ENCODE data around the gene NXPH3.

DNA sequence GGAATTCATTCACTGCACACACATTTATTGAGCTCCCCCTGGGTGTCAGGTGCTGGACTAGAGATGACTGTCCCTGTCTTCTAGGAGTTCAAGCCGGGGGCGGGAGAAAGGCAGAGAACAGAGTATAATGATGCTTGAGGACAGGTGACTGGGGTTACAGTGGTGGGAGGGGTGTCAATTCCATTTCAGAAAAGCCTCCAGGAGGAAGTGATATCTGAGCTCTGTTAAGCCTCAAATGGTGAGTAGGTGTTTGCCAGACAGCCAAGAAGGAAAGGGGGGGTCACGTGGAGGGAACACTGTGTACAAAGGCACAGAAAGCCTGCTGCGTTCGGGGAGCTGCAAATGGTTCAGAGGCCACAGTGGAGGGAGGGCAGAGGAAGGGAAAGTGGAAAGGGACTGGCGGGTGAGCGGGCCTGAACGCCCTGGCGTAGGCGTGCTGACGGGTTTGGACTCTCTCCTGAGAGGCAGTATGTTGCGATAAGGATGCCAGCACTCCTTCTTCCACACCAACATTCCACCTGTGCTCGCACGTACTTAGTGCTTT, 9.7 kb upstream of the NXPH3 start:
- TF ChIP-seq CTCF (conservative IDR thresholded peaks at IDR 0.05), result no peak
- no peak for TF ChIP-seq EZH2 (IDR thresholded peaks at IDR 0.05; ENCODE audit: low read depth)
